Liver (tissue), 9 donors: ENCODE results near the gene LSM3. TPM values are rescaled to one million over a fixed set of nuclear protein-coding genes. Genes with fewer than 3 reads are reported as not detected.

Experiments
- DNase-seq: peaks from one replicate; pipeline ENCODE4 v3.0.0-alpha.2; 2017; ENCODE audit warnings: low spot score
- H3K27ac ChIP-seq, 2 donors: one replicate each; pipeline ENCODE4 v1.7.0; 2013; ENCODE audit warnings: inconsistent platforms in 2 of 2, low read length in 2 of 2, control low read depth in 1 of 2, low read depth in 1 of 2, mild to moderate bottlenecking in 1 of 2
- H3K27me3 ChIP-seq, 4 donors: one replicate each; pipeline versions ENCODE4 v1.6.1 to v1.7.0; 2013; ENCODE audit warnings: low read length in 3 of 4, inconsistent platforms in 1 of 4, mild to moderate bottlenecking in 1 of 4, moderate library complexity in 1 of 4; ENCODE audit not compliant: control insufficient read depth in 4 of 4, insufficient read depth in 4 of 4
- H3K36me3 ChIP-seq, 4 donors: one replicate each; pipeline versions ENCODE4 v1.6.1 to v1.7.0; 2013; ENCODE audit warnings: low read length in 3 of 4, mild to moderate bottlenecking in 3 of 4, low read depth in 1 of 4, moderate library complexity in 1 of 4; ENCODE audit not compliant: control insufficient read depth in 4 of 4, insufficient read depth in 3 of 4
- H3K4me1 ChIP-seq, 4 donors: one replicate each; pipeline versions ENCODE4 v1.6.1 to v1.7.0; 2013; ENCODE audit warnings: low read length in 3 of 4, mild to moderate bottlenecking in 3 of 4, moderate library complexity in 1 of 4; ENCODE audit not compliant: control insufficient read depth in 4 of 4, insufficient read depth in 4 of 4
- H3K4me3 ChIP-seq, 3 donors: one replicate each; pipeline versions ENCODE4 v1.6.1 to v1.7.0; 2013; ENCODE audit warnings: low read length in 3 of 3, control low read depth in 1 of 3, low read depth in 1 of 3, mild to moderate bottlenecking in 1 of 3
- H3K9ac ChIP-seq, 2 donors: one replicate each; pipeline ENCODE4 v1.7.0; 2013; ENCODE audit warnings: low read length in 2 of 2, mild to moderate bottlenecking in 2 of 2, moderate library complexity in 2 of 2, control low read depth in 1 of 2, low read depth in 1 of 2
- H3K9me3 ChIP-seq, 4 donors: one replicate each; pipeline versions ENCODE4 v1.6.1 to v1.7.0; 2013; ENCODE audit warnings: low read length in 3 of 4; ENCODE audit not compliant: control insufficient read depth in 4 of 4
- EGR1 ChIP-seq, 2 donors: IDR thresholded peaks; 2 replicates each; pipeline ENCODE4 v1.6.1; 2016 to 2018; ENCODE audit warnings: antibody characterized with exemption in 2 of 2, low read depth in 2 of 2
- FOXA1 ChIP-seq: IDR thresholded peaks from 2 replicates; pipeline ENCODE4 v1.6.1; 2016; ENCODE audit warnings: antibody characterized with exemption
- FOXA2 ChIP-seq: IDR thresholded peaks from 2 replicates; pipeline ENCODE4 v1.6.1; 2016; ENCODE audit warnings: antibody characterized with exemption
- GABPA ChIP-seq, 2 donors: IDR thresholded peaks in 1 of 2; conservative IDR thresholded peaks in 1 of 2; 2 replicates each; pipeline ENCODE4 v1.6.1; 2016; ENCODE audit warnings: antibody characterized with exemption in 2 of 2, mild to moderate bottlenecking in 1 of 2, moderate library complexity in 1 of 2
- HNF4A ChIP-seq, 2 donors: conservative IDR thresholded peaks; 2 replicates each; pipeline ENCODE4 v1.6.1; 2016; ENCODE audit warnings: antibody characterized with exemption in 2 of 2, mild to moderate bottlenecking in 2 of 2
- HNF4G ChIP-seq: IDR thresholded peaks from 2 replicates; pipeline ENCODE4 v1.6.1; 2016; ENCODE audit warnings: antibody characterized with exemption
- JUND ChIP-seq, 2 donors: IDR thresholded peaks; 2 replicates each; pipeline ENCODE4 v1.6.1; 2016; ENCODE audit warnings: antibody characterized with exemption in 2 of 2
- NR2F2 ChIP-seq: IDR thresholded peaks from 2 replicates; pipeline ENCODE4 v1.6.1; 2016; ENCODE audit warnings: antibody characterized with exemption
- RAD21 ChIP-seq, 2 donors: IDR thresholded peaks; 2 replicates each; pipeline ENCODE4 v1.6.1; 2016; ENCODE audit warnings: antibody characterized with exemption in 2 of 2, mild to moderate bottlenecking in 2 of 2
- SP1 ChIP-seq: IDR thresholded peaks from 2 replicates; pipeline ENCODE4 v1.6.1; 2018; ENCODE audit warnings: antibody characterized with exemption, mild to moderate bottlenecking
- TAF1 ChIP-seq: conservative IDR thresholded peaks from 2 replicates; pipeline ENCODE4 v1.6.1; 2016; ENCODE audit warnings: antibody characterized with exemption, mild to moderate bottlenecking
- YY1 ChIP-seq: IDR thresholded peaks from 2 replicates; pipeline ENCODE4 v1.6.1; 2016; ENCODE audit warnings: antibody characterized with exemption, mild to moderate bottlenecking
- WGBS: extraction: QIAGEN DNeasy Blood & Tissue Kit; methylation state at CpG from one replicate; pipeline ENCODE4 v1.1.7; 2013; 5-methylcytosine and 5-hydroxymethylcytosine counted together
- polyA plus RNA-seq, 2 donors: library from polyadenylated mRNA; stranded (reverse) in 1 of 2; unstranded in 1 of 2; fragments of 200-250 nt in 1 of 2; fragments of >200 nt in 1 of 2; fragmentation: Nextera tagmentation in 1 of 2; extraction: Ambion mirVana in 1 of 2; gene quantifications; one replicate each; pipeline versions ENCODE4 v1.2.1 to v1.2.3, GENCODE V29; 2013 to 2015
- total RNA-seq, 2 donors: library from RNA; depleted of rRNA; stranded (reverse); fragments of >200 nt; gene quantifications; one replicate each; pipeline ENCODE4 v1.2.3, GENCODE V29; 2014
- TF ChIP-seq, protein P1 (sequence below): IDR thresholded peaks from 2 replicates; pipeline ENCODE4 v1.6.1; 2016; ENCODE audit warnings: antibody characterized with exemption
- TF ChIP-seq, protein P2 (sequence below): fragments of 150-350 bp; IDR thresholded peaks from 2 replicates; pipeline ENCODE4 v1.5.1; 2017; ENCODE audit warnings: improper control_type of control experiment, low read depth, low read length; ENCODE audit not compliant: missing input control
- TF ChIP-seq, protein P3 (sequence below): IDR thresholded peaks from 2 replicates; pipeline ENCODE4 v1.6.1; 2016; ENCODE audit warnings: antibody characterized with exemption, mild to moderate bottlenecking
- TF ChIP-seq, protein P4 (sequence below): IDR thresholded peaks from 2 replicates; pipeline ENCODE4 v1.6.1; 2016; ENCODE audit warnings: antibody characterized with exemption
- TF ChIP-seq, protein P5 (sequence below): IDR thresholded peaks from 2 replicates; pipeline ENCODE4 v1.6.1; 2016; ENCODE audit warnings: antibody characterized with exemption
- donor health status: healthy.
- donor health status: healthy.
- donor health status: healthy.
- donor health status: healthy.
- donor health status: healthy.

The LSM3 gene
- total and polyA plus RNA-seq, 4 donors: 3.7 to 17.0 (median 5.0) TPM

DNA sequence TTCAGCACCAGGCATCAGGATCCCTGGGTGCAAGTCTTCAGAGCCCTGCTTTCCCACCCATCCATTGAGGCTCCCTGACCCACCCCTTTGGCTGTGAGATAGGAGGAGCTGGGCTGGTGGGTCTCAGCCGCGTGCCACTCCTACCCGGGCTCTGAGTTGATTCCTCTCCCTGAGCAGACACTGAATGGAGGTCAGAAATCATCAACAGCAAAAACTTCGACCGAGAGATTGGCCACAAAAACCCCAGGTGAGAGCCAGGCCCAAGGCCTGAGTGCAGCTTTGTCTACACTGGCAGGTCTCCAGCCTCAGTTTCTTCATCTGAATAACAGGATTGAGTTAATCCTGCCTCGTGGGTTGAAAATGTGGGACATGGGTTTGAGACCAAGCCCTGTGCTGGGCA, 45.9 kb upstream of the LSM3 start:
- H3K36me3 ChIP-seq: peaks cover 10 to 63% (median 29%) of the 10 kb centered on the region in 4 donors
- H3K27ac ChIP-seq: no peak overlapping the region
- TF ChIP-seq SP1 (no peak), EGR1 (IDR thresholded peaks at IDR 0.05; ENCODE audit: low read depth in 2 of 2) (no peak), NR2F2 (no peak), JUND (IDR thresholded peaks at IDR 0.05) (no peak), HNF4G (no peak), FOXA1 (no peak), TAF1 (no peak), YY1 (no peak), HNF4A (conservative IDR thresholded peaks at IDR 0.05) (no peak), RAD21 (IDR thresholded peaks at IDR 0.05) (no peak), FOXA2 (no peak), GABPA (IDR thresholded peaks at IDR 0.05 in 1 of 2, conservative IDR thresholded peaks at IDR 0.05 in 1 of 2) (no peak)
- TF ChIP-seq, protein P1, sequence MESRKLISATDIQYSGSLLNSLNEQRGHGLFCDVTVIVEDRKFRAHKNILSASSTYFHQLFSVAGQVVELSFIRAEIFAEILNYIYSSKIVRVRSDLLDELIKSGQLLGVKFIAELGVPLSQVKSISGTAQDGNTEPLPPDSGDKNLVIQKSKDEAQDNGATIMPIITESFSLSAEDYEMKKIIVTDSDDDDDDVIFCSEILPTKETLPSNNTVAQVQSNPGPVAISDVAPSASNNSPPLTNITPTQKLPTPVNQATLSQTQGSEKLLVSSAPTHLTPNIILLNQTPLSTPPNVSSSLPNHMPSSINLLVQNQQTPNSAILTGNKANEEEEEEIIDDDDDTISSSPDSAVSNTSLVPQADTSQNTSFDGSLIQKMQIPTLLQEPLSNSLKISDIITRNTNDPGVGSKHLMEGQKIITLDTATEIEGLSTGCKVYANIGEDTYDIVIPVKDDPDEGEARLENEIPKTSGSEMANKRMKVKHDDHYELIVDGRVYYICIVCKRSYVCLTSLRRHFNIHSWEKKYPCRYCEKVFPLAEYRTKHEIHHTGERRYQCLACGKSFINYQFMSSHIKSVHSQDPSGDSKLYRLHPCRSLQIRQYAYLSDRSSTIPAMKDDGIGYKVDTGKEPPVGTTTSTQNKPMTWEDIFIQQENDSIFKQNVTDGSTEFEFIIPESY: no peak
- TF ChIP-seq, protein P2, sequence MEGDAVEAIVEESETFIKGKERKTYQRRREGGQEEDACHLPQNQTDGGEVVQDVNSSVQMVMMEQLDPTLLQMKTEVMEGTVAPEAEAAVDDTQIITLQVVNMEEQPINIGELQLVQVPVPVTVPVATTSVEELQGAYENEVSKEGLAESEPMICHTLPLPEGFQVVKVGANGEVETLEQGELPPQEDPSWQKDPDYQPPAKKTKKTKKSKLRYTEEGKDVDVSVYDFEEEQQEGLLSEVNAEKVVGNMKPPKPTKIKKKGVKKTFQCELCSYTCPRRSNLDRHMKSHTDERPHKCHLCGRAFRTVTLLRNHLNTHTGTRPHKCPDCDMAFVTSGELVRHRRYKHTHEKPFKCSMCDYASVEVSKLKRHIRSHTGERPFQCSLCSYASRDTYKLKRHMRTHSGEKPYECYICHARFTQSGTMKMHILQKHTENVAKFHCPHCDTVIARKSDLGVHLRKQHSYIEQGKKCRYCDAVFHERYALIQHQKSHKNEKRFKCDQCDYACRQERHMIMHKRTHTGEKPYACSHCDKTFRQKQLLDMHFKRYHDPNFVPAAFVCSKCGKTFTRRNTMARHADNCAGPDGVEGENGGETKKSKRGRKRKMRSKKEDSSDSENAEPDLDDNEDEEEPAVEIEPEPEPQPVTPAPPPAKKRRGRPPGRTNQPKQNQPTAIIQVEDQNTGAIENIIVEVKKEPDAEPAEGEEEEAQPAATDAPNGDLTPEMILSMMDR: no peak
- TF ChIP-seq, protein P3, sequence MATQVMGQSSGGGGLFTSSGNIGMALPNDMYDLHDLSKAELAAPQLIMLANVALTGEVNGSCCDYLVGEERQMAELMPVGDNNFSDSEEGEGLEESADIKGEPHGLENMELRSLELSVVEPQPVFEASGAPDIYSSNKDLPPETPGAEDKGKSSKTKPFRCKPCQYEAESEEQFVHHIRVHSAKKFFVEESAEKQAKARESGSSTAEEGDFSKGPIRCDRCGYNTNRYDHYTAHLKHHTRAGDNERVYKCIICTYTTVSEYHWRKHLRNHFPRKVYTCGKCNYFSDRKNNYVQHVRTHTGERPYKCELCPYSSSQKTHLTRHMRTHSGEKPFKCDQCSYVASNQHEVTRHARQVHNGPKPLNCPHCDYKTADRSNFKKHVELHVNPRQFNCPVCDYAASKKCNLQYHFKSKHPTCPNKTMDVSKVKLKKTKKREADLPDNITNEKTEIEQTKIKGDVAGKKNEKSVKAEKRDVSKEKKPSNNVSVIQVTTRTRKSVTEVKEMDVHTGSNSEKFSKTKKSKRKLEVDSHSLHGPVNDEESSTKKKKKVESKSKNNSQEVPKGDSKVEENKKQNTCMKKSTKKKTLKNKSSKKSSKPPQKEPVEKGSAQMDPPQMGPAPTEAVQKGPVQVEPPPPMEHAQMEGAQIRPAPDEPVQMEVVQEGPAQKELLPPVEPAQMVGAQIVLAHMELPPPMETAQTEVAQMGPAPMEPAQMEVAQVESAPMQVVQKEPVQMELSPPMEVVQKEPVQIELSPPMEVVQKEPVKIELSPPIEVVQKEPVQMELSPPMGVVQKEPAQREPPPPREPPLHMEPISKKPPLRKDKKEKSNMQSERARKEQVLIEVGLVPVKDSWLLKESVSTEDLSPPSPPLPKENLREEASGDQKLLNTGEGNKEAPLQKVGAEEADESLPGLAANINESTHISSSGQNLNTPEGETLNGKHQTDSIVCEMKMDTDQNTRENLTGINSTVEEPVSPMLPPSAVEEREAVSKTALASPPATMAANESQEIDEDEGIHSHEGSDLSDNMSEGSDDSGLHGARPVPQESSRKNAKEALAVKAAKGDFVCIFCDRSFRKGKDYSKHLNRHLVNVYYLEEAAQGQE: no peak
- TF ChIP-seq, protein P4, sequence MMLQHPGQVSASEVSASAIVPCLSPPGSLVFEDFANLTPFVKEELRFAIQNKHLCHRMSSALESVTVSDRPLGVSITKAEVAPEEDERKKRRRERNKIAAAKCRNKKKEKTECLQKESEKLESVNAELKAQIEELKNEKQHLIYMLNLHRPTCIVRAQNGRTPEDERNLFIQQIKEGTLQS: no peak
- TF ChIP-seq, protein P5, sequence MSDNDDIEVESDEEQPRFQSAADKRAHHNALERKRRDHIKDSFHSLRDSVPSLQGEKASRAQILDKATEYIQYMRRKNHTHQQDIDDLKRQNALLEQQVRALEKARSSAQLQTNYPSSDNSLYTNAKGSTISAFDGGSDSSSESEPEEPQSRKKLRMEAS: no peak
- no peaks in the 10 kb centered on the region for H3K9me3 ChIP-seq
- WGBS: 91% methylated on average over 6 of the region's 6 CpGs
- H3K4me1 ChIP-seq: peaks cover 3 to 39% (median 24%) of the 10 kb centered on the region in 4 donors
- no peak overlapping the region for H3K9ac ChIP-seq
- no peak overlapping the region for H3K4me3 ChIP-seq
- no peak for DNase-seq
- H3K27me3 ChIP-seq: no peaks in the 10 kb centered on the region
